ENCODE results near the gene CD2.

DNA sequence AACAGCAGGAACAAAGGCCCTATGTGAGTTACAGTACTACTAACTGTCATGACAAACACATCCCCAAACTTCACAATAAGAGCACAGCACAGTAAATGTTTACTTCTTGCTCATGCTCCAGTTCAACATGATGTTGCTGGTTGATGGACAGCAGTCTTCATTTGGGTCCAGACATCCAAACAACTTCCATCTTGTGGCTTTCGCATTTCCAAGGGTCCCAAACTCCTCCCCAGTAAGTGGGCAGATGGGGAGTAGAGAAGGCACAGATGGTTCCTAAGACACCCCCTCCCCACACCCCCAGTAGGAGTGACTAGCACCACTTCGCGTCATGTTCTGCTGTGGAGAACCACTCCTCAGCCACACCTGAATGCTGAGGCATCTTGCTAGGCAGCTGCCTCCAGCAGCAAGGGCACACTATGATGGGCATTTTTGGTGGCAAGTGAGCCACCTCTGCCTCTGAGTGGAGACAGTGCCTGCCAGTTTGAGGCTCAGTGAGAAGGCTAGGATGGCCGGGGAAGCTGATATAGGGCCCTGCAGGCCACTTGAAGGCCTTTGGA lies 32.7 kb upstream of the CD2 start:
- TF ChIP-seq POLR2A (IDR thresholded peaks at IDR 0.05), result no peak
- TF ChIP-seq, protein P1, sequence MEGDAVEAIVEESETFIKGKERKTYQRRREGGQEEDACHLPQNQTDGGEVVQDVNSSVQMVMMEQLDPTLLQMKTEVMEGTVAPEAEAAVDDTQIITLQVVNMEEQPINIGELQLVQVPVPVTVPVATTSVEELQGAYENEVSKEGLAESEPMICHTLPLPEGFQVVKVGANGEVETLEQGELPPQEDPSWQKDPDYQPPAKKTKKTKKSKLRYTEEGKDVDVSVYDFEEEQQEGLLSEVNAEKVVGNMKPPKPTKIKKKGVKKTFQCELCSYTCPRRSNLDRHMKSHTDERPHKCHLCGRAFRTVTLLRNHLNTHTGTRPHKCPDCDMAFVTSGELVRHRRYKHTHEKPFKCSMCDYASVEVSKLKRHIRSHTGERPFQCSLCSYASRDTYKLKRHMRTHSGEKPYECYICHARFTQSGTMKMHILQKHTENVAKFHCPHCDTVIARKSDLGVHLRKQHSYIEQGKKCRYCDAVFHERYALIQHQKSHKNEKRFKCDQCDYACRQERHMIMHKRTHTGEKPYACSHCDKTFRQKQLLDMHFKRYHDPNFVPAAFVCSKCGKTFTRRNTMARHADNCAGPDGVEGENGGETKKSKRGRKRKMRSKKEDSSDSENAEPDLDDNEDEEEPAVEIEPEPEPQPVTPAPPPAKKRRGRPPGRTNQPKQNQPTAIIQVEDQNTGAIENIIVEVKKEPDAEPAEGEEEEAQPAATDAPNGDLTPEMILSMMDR (IDR thresholded peaks at IDR 0.05), result no peak
- TF ChIP-seq POLR2AphosphoS5 (IDR thresholded peaks at IDR 0.05; ENCODE audit: insufficient read depth in 1 of 2, low read depth in 1 of 2), result no peak
